A673 (cell line): ENCODE results near the gene CIBAR2.

Source experiments
- EZH2 ChIP-seq: fragments of 200-600 bp; sonication (generic); IDR thresholded peaks from 2 replicates; pipeline ENCODE4 v1.6.1; 2017; ENCODE audit warnings: borderline replicate concordance, low read depth, mild to moderate bottlenecking, mixed read lengths, antibody characterized with exemption, low read length; ENCODE audit not compliant: poor library complexity, severe bottlenecking
- TF ChIP-seq, protein P1 (sequence below): fragments of 300-800, 200-600 bp; sonication (generic); conservative IDR thresholded peaks from 2 replicates; pipeline ENCODE4 v1.5.1; 2017; ENCODE audit warnings: low read depth, mild to moderate bottlenecking, antibody characterized with exemption, low read length, moderate library complexity, mixed read lengths

DNA sequence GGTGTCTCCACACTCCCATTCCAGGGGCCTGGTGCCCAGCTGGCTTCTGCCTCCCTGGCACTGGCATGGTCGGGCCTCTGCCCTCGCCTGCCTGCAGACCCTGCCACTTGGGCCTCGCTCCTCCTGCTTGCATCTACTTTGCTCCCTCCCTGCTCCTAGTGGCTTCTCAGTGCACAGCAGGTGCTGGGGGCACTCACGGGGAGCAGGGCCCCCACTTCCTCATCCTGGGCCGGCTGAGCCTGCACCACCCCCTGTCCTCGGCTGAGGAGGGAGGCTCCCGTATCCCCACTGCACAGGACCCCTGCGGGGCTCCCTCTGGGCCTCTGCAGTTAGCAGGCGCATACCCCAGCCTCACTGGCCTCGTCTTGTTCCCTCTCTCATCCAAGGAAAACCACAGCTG lies 35.2 kb downstream of the CIBAR2 start:
- TF ChIP-seq, protein P1, sequence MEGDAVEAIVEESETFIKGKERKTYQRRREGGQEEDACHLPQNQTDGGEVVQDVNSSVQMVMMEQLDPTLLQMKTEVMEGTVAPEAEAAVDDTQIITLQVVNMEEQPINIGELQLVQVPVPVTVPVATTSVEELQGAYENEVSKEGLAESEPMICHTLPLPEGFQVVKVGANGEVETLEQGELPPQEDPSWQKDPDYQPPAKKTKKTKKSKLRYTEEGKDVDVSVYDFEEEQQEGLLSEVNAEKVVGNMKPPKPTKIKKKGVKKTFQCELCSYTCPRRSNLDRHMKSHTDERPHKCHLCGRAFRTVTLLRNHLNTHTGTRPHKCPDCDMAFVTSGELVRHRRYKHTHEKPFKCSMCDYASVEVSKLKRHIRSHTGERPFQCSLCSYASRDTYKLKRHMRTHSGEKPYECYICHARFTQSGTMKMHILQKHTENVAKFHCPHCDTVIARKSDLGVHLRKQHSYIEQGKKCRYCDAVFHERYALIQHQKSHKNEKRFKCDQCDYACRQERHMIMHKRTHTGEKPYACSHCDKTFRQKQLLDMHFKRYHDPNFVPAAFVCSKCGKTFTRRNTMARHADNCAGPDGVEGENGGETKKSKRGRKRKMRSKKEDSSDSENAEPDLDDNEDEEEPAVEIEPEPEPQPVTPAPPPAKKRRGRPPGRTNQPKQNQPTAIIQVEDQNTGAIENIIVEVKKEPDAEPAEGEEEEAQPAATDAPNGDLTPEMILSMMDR = no peak
- no peak for TF ChIP-seq EZH2
